Measurements from ENCODE around the gene PHKB. TPM values are rescaled to one million over a fixed set of nuclear protein-coding genes. Genes with fewer than 3 reads are reported as not detected.

The PHKB gene
- total and polyA plus RNA-seq, 2 donors (not counting 1 experiment from before 2014, with no cell fraction given): 50.4 to 223 TPM

- Histone ChIP-seq H3K79me2 (ENCODE audit: control insufficient read depth, insufficient read depth, low read length) (peaks cover 12% of the 10 kb centered on the region), H3K4me2 (replicated peaks; ENCODE audit: low read depth, low read length, poor library complexity, severe bottlenecking) (no peak overlapping the region), H2AFZ (ENCODE audit: insufficient read depth, low read depth, low read length, poor library complexity, severe bottlenecking) (no peak overlapping the region), H3K27me3 (replicated peaks in 1 of 4; ENCODE audit: control extremely low read depth in 1 of 4, control insufficient read depth in 3 of 4, insufficient read depth in 4 of 4, low read length in 3 of 4) (no peaks in the 10 kb centered on the region), H3K9ac (ENCODE audit: low read length) (no peak overlapping the region), H3K27ac (ENCODE audit: low read length in 2 of 2) (no peak overlapping the region), H3K4me1 (ENCODE audit: control insufficient read depth in 2 of 2, insufficient read depth in 2 of 2, low read length in 2 of 2) (peaks cover 12 to 15% of the 10 kb centered on the region in 2 donors), H3K4me3 (ENCODE audit: control extremely low read depth in 1 of 5, extremely low read depth in 1 of 5, insufficient read depth in 1 of 5, low read depth in 2 of 5, low read length in 4 of 5) (no peak overlapping the region), H3K9me3 (ENCODE audit: control extremely low read depth in 1 of 3, control insufficient read depth in 2 of 3, insufficient read depth in 1 of 3, low read length in 2 of 3) (peaks cover 0 to 6% (median 3%) of the 10 kb centered on the region in 3 donors), H4K20me1 (ENCODE audit: control insufficient read depth, insufficient read depth, low read length, poor library complexity, severe bottlenecking) (no peaks in the 10 kb centered on the region), H3K36me3 (replicated peaks in 1 of 2; ENCODE audit: control extremely low read depth in 1 of 2, control insufficient read depth in 1 of 2, extremely low read depth in 1 of 2, insufficient read depth in 2 of 2, low read length in 1 of 2) (peaks cover 0 to 20% of the 10 kb centered on the region in 2 experiments)
- CTCF ChIA-PET: interaction anchor here (0.6 to 1.0 kb wide), 2 partner anchors 58 to 546 kb away, joined by 3 read pairs; partner anchors contain the start of genes DNAJA2, ITFG1 and PHKB
- POLR2A ChIA-PET: no interaction called here
- H3K4me1 Mint-ChIP-seq: peaks cover 14% of the 10 kb centered on the region
- H3K4me3 Mint-ChIP-seq: no peak overlapping the region
- no peak for ATAC-seq (ENCODE audit: low read depth)
- no peak for TF ChIP-seq EZH2 (IDR thresholded peaks at IDR 0.05; ENCODE audit: borderline replicate concordance, insufficient read depth, low read depth, low read length, poor library complexity, severe bottlenecking)
- TF ChIP-seq, protein P1, sequence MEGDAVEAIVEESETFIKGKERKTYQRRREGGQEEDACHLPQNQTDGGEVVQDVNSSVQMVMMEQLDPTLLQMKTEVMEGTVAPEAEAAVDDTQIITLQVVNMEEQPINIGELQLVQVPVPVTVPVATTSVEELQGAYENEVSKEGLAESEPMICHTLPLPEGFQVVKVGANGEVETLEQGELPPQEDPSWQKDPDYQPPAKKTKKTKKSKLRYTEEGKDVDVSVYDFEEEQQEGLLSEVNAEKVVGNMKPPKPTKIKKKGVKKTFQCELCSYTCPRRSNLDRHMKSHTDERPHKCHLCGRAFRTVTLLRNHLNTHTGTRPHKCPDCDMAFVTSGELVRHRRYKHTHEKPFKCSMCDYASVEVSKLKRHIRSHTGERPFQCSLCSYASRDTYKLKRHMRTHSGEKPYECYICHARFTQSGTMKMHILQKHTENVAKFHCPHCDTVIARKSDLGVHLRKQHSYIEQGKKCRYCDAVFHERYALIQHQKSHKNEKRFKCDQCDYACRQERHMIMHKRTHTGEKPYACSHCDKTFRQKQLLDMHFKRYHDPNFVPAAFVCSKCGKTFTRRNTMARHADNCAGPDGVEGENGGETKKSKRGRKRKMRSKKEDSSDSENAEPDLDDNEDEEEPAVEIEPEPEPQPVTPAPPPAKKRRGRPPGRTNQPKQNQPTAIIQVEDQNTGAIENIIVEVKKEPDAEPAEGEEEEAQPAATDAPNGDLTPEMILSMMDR (IDR thresholded peaks at IDR 0.05): no peak
- no peaks in the 10 kb centered on the region for H3K27me3 Mint-ChIP-seq
- H3K9me3 Mint-ChIP-seq (ENCODE audit: insufficient read depth): no peaks in the 10 kb centered on the region
- no CpG with 5 or more reads among the region's 3 CpGs for WGBS (ENCODE audit: insufficient coverage)
- no peak overlapping the region for H3K27ac Mint-ChIP-seq
- DNase-seq: no peak
- intact Hi-C loops (cut with micrococcal nuclease): no loop called here
Observed at GRCh38 chr16:47519546-47519945, 58.4 kb downstream of the PHKB start.

- Mint-ChIP-seq H3K9me3 (ENCODE audit: insufficient read depth) (no peaks in the 10 kb centered on the region), H3K4me3 (no peak overlapping the region), H3K27ac (no peak overlapping the region), H3K27me3 (no peaks in the 10 kb centered on the region), H3K4me1 (peaks cover 14% of the 10 kb centered on the region)
- Histone ChIP-seq H4K20me1 (ENCODE audit: control insufficient read depth, insufficient read depth, low read length, poor library complexity, severe bottlenecking) (no peaks in the 10 kb centered on the region), H3K36me3 (replicated peaks in 1 of 2; ENCODE audit: control extremely low read depth in 1 of 2, control insufficient read depth in 1 of 2, extremely low read depth in 1 of 2, insufficient read depth in 2 of 2, low read length in 1 of 2) (peaks cover under 1 to 18% of the 10 kb centered on the region in 2 experiments), H3K9ac (ENCODE audit: low read length) (no peak overlapping the region), H3K27me3 (replicated peaks in 1 of 4; ENCODE audit: control extremely low read depth in 1 of 4, control insufficient read depth in 3 of 4, insufficient read depth in 4 of 4, low read length in 3 of 4) (no peaks in the 10 kb centered on the region), H3K27ac (ENCODE audit: low read length in 2 of 2) (no peak overlapping the region), H3K9me3 (ENCODE audit: control extremely low read depth in 1 of 3, control insufficient read depth in 2 of 3, insufficient read depth in 1 of 3, low read length in 2 of 3) (peaks cover 0 to 6% (median 3%) of the 10 kb centered on the region in 3 donors), H3K4me1 (ENCODE audit: control insufficient read depth in 2 of 2, insufficient read depth in 2 of 2, low read length in 2 of 2) (peaks cover 12 to 15% of the 10 kb centered on the region in 2 donors), H3K79me2 (ENCODE audit: control insufficient read depth, insufficient read depth, low read length) (peaks cover 15% of the 10 kb centered on the region), H3K4me2 (replicated peaks; ENCODE audit: low read depth, low read length, poor library complexity, severe bottlenecking) (no peak overlapping the region), H3K4me3 (ENCODE audit: control extremely low read depth in 1 of 5, extremely low read depth in 1 of 5, insufficient read depth in 1 of 5, low read depth in 2 of 5, low read length in 4 of 5) (no peak overlapping the region), H2AFZ (ENCODE audit: insufficient read depth, low read depth, low read length, poor library complexity, severe bottlenecking) (no peak overlapping the region)
- intact Hi-C loops (cut with micrococcal nuclease): loop anchor here (5.0 kb wide), 1 partner anchor 43 kb away; no protein-coding TSS in a partner anchor
- CTCF ChIA-PET: interaction anchor here (0.6 to 1.0 kb wide), 2 partner anchors 59 to 546 kb away, joined by 3 read pairs; partner anchors contain the start of genes DNAJA2, ITFG1 and PHKB
- DNase-seq (no peak), ATAC-seq (ENCODE audit: low read depth) (no peak)
- TF ChIP-seq, protein P1 (IDR thresholded peaks at IDR 0.05): no peak
- TF ChIP-seq EZH2 (IDR thresholded peaks at IDR 0.05; ENCODE audit: borderline replicate concordance, insufficient read depth, low read depth, low read length, poor library complexity, severe bottlenecking): no peak
- POLR2A ChIA-PET: no interaction called here
- 83% methylated on average over 1 of the region's 2 CpGs for WGBS (ENCODE audit: insufficient coverage)
Observed at GRCh38 chr16:47519996-47520679, 59.0 kb downstream of the PHKB start.

Measured in B cell (primary cell).